ENCODE results near the gene PSMB1. TPM values are rescaled to one million over a fixed set of nuclear protein-coding genes. Genes with fewer than 3 reads are reported as not detected.

Gene PSMB1
- total and polyA plus RNA-seq, 2 experiments from 2014 or later: 357 to 576 TPM

DNA sequence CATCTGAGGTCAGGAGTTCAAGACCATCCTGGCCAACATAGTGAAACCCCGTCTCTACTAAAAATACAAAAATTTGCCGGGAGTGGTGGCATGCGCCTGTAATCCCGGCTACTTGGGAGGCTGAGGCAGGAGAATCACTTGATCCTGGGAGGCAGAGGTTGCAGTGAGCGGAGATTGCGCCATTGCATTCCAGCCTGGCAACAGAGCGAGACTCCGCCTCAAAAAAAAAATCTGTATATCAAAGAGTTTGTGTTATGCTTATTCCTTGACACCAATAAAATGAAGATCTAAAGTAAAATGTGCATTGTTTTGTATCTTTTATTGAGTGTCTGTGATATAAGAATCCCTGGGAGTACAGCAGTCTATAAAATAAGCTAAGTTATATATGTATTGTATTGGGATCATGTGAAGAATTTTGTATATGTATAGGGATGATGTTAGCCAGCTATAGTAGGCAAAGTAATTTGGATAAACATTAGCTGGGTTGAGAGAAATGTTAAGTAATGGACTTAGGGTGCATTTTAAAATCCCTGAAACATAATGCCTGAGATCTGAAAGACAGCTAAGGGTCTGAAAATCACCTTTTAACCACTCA is 11.9 kb upstream of the PSMB1 start:
- Mint-ChIP-seq H3K27me3 (ENCODE audit: insufficient read depth, low read depth, poor library complexity) (peaks cover 1% of the 10 kb centered on the region), H3K4me1 (no peaks in the 10 kb centered on the region), H3K4me3 (no peak overlapping the region), H3K9me3 (no peaks in the 10 kb centered on the region), H3K27ac (no peak overlapping the region), H3K36me3 (ENCODE audit: low read depth) (peaks cover 53% of the 10 kb centered on the region)
- Histone ChIP-seq H3F3A (replicated peaks; ENCODE audit: low read depth) (no peaks in the 10 kb centered on the region), H3K4me2 (no peak overlapping the region), H3K4me1 (ENCODE audit: insufficient read depth) (no peaks in the 10 kb centered on the region), H3K9me2 (ENCODE audit: insufficient read depth) (no peaks in the 10 kb centered on the region), H3K79me2 (replicated peaks; ENCODE audit: insufficient read depth) (peaks cover 13% of the 10 kb centered on the region; the same call in 1 of the 2 replicates), H3K27ac (ENCODE audit: low read depth) (no peak overlapping the region), H3K4me3 (no peak overlapping the region), H2AFZ (no peak overlapping the region), H3K36me3 (ENCODE audit: insufficient read depth) (peaks cover 34% of the 10 kb centered on the region), H3K27me3 (ENCODE audit: insufficient read depth) (no peaks in the 10 kb centered on the region), H4K20me1 (replicated peaks; ENCODE audit: insufficient read depth) (peaks cover 11% of the 10 kb centered on the region)
- ATAC-seq (no peak), DNase-seq (ENCODE audit: low spot score) (no peak)
- no peak for TF ChIP-seq EZH2phosphoT487 (IDR thresholded peaks at IDR 0.05; ENCODE audit: unreplicated experiment)
- TF ChIP-seq EZH2 (IDR thresholded peaks at IDR 0.05; ENCODE audit: low read depth, unreplicated experiment): no peak
- TF ChIP-seq ZNF331 (CRISPR knock-in tag; IDR thresholded peaks at IDR 0.05; ENCODE audit: low read depth): no peak
- TF ChIP-seq, protein P1, sequence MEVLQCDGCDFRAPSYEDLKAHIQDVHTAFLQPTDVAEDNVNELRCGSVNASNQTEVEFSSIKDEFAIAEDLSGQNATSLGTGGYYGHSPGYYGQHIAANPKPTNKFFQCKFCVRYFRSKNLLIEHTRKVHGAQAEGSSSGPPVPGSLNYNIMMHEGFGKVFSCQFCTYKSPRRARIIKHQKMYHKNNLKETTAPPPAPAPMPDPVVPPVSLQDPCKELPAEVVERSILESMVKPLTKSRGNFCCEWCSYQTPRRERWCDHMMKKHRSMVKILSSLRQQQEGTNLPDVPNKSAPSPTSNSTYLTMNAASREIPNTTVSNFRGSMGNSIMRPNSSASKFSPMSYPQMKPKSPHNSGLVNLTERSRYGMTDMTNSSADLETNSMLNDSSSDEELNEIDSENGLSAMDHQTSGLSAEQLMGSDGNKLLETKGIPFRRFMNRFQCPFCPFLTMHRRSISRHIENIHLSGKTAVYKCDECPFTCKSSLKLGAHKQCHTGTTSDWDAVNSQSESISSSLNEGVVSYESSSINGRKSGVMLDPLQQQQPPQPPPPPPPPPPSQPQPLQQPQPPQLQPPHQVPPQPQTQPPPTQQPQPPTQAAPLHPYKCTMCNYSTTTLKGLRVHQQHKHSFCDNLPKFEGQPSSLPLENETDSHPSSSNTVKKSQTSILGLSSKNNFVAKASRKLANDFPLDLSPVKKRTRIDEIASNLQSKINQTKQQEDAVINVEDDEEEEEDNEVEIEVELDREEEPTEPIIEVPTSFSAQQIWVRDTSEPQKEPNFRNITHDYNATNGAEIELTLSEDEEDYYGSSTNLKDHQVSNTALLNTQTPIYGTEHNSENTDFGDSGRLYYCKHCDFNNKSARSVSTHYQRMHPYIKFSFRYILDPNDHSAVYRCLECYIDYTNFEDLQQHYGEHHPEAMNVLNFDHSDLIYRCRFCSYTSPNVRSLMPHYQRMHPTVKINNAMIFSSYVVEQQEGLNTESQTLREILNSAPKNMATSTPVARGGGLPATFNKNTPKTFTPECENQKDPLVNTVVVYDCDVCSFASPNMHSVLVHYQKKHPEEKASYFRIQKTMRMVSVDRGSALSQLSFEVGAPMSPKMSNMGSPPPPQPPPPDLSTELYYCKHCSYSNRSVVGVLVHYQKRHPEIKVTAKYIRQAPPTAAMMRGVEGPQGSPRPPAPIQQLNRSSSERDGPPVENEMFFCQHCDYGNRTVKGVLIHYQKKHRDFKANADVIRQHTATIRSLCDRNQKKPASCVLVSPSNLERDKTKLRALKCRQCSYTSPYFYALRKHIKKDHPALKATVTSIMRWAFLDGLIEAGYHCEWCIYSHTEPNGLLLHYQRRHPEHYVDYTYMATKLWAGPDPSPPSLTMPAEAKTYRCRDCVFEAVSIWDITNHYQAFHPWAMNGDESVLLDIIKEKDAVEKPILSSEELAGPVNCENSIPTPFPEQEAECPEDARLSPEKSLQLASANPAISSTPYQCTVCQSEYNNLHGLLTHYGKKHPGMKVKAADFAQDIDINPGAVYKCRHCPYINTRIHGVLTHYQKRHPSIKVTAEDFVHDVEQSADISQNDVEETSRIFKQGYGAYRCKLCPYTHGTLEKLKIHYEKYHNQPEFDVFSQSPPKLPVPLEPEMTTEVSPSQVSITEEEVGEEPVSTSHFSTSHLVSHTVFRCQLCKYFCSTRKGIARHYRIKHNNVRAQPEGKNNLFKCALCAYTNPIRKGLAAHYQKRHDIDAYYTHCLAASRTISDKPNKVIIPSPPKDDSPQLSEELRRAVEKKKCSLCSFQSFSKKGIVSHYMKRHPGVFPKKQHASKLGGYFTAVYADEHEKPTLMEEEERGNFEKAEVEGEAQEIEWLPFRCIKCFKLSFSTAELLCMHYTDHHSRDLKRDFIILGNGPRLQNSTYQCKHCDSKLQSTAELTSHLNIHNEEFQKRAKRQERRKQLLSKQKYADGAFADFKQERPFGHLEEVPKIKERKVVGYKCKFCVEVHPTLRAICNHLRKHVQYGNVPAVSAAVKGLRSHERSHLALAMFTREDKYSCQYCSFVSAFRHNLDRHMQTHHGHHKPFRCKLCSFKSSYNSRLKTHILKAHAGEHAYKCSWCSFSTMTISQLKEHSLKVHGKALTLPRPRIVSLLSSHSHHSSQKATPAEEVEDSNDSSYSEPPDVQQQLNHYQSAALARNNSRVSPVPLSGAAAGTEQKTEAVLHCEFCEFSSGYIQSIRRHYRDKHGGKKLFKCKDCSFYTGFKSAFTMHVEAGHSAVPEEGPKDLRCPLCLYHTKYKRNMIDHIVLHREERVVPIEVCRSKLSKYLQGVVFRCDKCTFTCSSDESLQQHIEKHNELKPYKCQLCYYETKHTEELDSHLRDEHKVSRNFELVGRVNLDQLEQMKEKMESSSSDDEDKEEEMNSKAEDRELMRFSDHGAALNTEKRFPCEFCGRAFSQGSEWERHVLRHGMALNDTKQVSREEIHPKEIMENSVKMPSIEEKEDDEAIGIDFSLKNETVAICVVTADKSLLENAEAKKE (CRISPR knock-in tag; IDR thresholded peaks at IDR 0.05): no peak
- TF ChIP-seq, protein P2, sequence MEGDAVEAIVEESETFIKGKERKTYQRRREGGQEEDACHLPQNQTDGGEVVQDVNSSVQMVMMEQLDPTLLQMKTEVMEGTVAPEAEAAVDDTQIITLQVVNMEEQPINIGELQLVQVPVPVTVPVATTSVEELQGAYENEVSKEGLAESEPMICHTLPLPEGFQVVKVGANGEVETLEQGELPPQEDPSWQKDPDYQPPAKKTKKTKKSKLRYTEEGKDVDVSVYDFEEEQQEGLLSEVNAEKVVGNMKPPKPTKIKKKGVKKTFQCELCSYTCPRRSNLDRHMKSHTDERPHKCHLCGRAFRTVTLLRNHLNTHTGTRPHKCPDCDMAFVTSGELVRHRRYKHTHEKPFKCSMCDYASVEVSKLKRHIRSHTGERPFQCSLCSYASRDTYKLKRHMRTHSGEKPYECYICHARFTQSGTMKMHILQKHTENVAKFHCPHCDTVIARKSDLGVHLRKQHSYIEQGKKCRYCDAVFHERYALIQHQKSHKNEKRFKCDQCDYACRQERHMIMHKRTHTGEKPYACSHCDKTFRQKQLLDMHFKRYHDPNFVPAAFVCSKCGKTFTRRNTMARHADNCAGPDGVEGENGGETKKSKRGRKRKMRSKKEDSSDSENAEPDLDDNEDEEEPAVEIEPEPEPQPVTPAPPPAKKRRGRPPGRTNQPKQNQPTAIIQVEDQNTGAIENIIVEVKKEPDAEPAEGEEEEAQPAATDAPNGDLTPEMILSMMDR (conservative IDR thresholded peaks at IDR 0.05; ENCODE audit: low read depth in 2 of 2): no peak
- TF ChIP-seq, protein P3, sequence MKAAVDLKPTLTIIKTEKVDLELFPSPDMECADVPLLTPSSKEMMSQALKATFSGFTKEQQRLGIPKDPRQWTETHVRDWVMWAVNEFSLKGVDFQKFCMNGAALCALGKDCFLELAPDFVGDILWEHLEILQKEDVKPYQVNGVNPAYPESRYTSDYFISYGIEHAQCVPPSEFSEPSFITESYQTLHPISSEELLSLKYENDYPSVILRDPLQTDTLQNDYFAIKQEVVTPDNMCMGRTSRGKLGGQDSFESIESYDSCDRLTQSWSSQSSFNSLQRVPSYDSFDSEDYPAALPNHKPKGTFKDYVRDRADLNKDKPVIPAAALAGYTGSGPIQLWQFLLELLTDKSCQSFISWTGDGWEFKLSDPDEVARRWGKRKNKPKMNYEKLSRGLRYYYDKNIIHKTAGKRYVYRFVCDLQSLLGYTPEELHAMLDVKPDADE (IDR thresholded peaks at IDR 0.05): no peak
- TF ChIP-seq STAT1 (IDR thresholded peaks at IDR 0.05; ENCODE audit: unreplicated experiment): no peak
- TF ChIP-seq JUNB (IDR thresholded peaks at IDR 0.05; ENCODE audit: unreplicated experiment): no peak
